H1 (cell line): ENCODE measurements around the gene SNAPIN. TPM values are rescaled to one million over a fixed set of nuclear protein-coding genes. Genes with fewer than 3 reads are reported as not detected.

Experiments used
- ATF2 ChIP-seq: IDR thresholded peaks from 2 replicates; pipeline ENCODE4 v1.6.1; 2012; ENCODE audit warnings: low read length, inconsistent platforms
- RAD21 ChIP-seq, 2 experiments: IDR thresholded peaks in 1 of 2; conservative IDR thresholded peaks in 1 of 2; 2 replicates each; pipeline ENCODE4 v1.6.1; 2011; ENCODE audit warnings: low read depth in 2 of 2, low read length in 2 of 2, improper control_type of control experiment in 1 of 2, inconsistent platforms in 1 of 2, mild to moderate bottlenecking in 1 of 2, moderate library complexity in 1 of 2
- RFX5 ChIP-seq: IDR thresholded peaks from 2 replicates; pipeline ENCODE4 v1.6.1; 2011; ENCODE audit warnings: low read depth, low read length, improper control_type of control experiment, borderline replicate concordance
- SIN3A ChIP-seq, 2 experiments: IDR thresholded peaks in 1 of 2; conservative IDR thresholded peaks in 1 of 2; 2 replicates each; pipeline ENCODE4 v1.6.1; 2011 to 2012; ENCODE audit warnings: low read length in 2 of 2, improper control_type of control experiment in 1 of 2, low read depth in 1 of 2, mild to moderate bottlenecking in 1 of 2
- polyA plus RNA-seq, 7 experiments: library from polyadenylated mRNA; depleted of rRNA in 3 of 7; stranded (reverse) in 5 of 7; unstranded in 2 of 7; fragments of >200 nt in 5 of 7; fragments of 200-250 nt in 2 of 7; gene quantifications; 1 replicate in 5 of 7; 2 replicates in 1 of 7; 4 replicates in 1 of 7; pipeline versions ENCODE4 v1.2.1 to v1.2.3, GENCODE V29; 2011 to 2013; ENCODE audit warnings: missing spikeins in 2 of 7, mixed read lengths in 2 of 7
- total RNA-seq: library from RNA; stranded (reverse); fragmentation: NEBNext Ultra II Directional; extraction: Animal tissue kit (Norgen Biotek cat#: 25700); gene quantifications from 2 replicates; pipeline ENCODE4 v1.2.1, GENCODE V29; 2021

Gene SNAPIN
- total and polyA plus RNA-seq, 2 of the 8 experiments (the other 6 are each of a cell fraction or from before 2014, with no cell fraction given), result 25.7 to 31.1 TPM

DNA sequence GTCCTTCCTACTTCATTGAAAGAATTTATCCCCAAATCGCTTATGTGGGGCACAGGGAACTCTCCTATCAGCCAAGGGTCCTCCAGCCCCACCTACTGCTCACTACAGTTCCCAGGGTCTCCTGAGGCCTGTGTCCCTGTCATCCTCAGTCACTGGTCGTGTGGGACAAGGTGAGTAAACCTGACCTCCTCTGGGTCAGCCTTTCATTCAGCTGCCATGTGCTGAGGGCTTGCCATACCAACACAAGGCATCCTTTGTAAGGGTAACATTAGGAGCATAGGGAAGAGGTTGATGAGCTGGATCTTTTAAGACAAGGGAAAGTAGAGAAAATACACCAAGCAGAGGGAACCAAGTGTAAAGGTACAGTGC is 11.2 kb upstream of the SNAPIN start (continued):
- TF ChIP-seq RFX5 (no peak), SIN3A (conservative IDR thresholded peaks at IDR 0.05 in 1 of 2, IDR thresholded peaks at IDR 0.05 in 1 of 2; ENCODE audit: low read depth in 1 of 2, low read length in 2 of 2) (no peak), ATF2 (no peak), RAD21 (IDR thresholded peaks at IDR 0.05 in 1 of 2, conservative IDR thresholded peaks at IDR 0.05 in 1 of 2; ENCODE audit: low read depth in 2 of 2, low read length in 2 of 2) (peak; percentile 2 to 35; a peak in 2 of 4 replicates)
